AML-193 (cell line): ENCODE measurements around the gene OLIG3.

Experiments
- DNase-seq, 2 experiments: peaks; one replicate each; lab custom pipeline; 2025; lab: John Stamatoyannopoulos, UW

OLIG3 gene

GRCh38 chr6:137495703-137496336 lies 1.6 kb upstream of the OLIG3 start:
- DNase-seq = no peak

- no peak for DNase-seq
These were observed 951 bp upstream of the OLIG3 start for GRCh38 chr6:137494988-137495702.

- no peak for DNase-seq
These were observed 766 bp downstream of the OLIG3 start for GRCh38 chr6:137493218-137494038.

GRCh38 chr6:137492289-137493217 lies 1.6 kb downstream of the OLIG3 start:
- DNase-seq = no peak

GRCh38 chr6:137491478-137491877 lies 2.7 kb downstream of the OLIG3 start:
- DNase-seq = no peak

- DNase-seq = no peak
These were observed 3.2 kb downstream of the OLIG3 start for GRCh38 chr6:137490961-137491360.

- no peak for DNase-seq
These were observed 3.9 kb downstream of the OLIG3 start for GRCh38 chr6:137490006-137490905.

GRCh38 chr6:137489046-137490005 lies 4.9 kb downstream of the OLIG3 start:
- no peak for DNase-seq

GRCh38 chr6:137488150-137489045 lies 5.8 kb downstream of the OLIG3 start:
- DNase-seq = no peak

- no peak for DNase-seq
These were observed 6.4 kb downstream of the OLIG3 start for GRCh38 chr6:137487869-137488149.

GRCh38 chr6:137487181-137487868 lies 6.9 kb downstream of the OLIG3 start:
- DNase-seq = no peak

GRCh38 chr6:137486416-137486815 lies 7.8 kb downstream of the OLIG3 start:
- DNase-seq = no peak

GRCh38 chr6:137480431-137480830 lies 13.8 kb downstream of the OLIG3 start:
- DNase-seq = no peak

GRCh38 chr6:137475103-137475502 lies 19.1 kb downstream of the OLIG3 start:
- DNase-seq = no peak

GRCh38 chr6:137473598-137473997 lies 20.6 kb downstream of the OLIG3 start:
- DNase-seq = no peak

- DNase-seq = no peak
These were observed 21.5 kb downstream of the OLIG3 start for GRCh38 chr6:137472641-137473137.

GRCh38 chr6:137471986-137472385 lies 22.2 kb downstream of the OLIG3 start:
- DNase-seq = no peak

- DNase-seq = no peak
These were observed 22.7 kb downstream of the OLIG3 start for GRCh38 chr6:137471497-137471896.
